Ovary (tissue), 9 donors: ENCODE measurements around the gene TRPC4. TPM values are rescaled to one million over a fixed set of nuclear protein-coding genes. Genes with fewer than 3 reads are reported as not detected.

Experiments used
- DNase-seq, 5 donors: peaks; one replicate each; pipeline ENCODE4 v3.0.0-alpha.2; 2019 to 2020
- H3K27ac ChIP-seq, 2 donors: fragments of 200-600 bp; one replicate each; pipeline versions ENCODE4 v1.5.1 to v1.8.0; 2019 to 2022
- H3K27me3 ChIP-seq: fragments of 200-600 bp; one replicate; pipeline ENCODE4 v1.8.0; 2022
- H3K36me3 ChIP-seq: fragments of 200-600 bp; sonication (generic); one replicate; pipeline ENCODE4 v1.5.1; 2019
- H3K4me1 ChIP-seq: one replicate; pipeline ENCODE4 v1.8.1; 2013; ENCODE audit warnings: mild to moderate bottlenecking, moderate library complexity; ENCODE audit not compliant: insufficient read depth
- H3K4me3 ChIP-seq: fragments of 200-600 bp; sonication (generic); one replicate; pipeline ENCODE4 v1.5.1; 2017
- H3K9me3 ChIP-seq, 2 donors: fragments of 200-600 bp in 1 of 2; sonication (generic) in 1 of 2; one replicate each; pipeline versions ENCODE4 v1.5.1 to v1.8.1; 2013 to 2019; ENCODE audit warnings: mild to moderate bottlenecking in 1 of 2, moderate library complexity in 1 of 2
- CTCF ChIP-seq, 3 donors: fragments of 450-650 bp in 2 of 3; fragments of 200-600 bp in 1 of 3; IDR thresholded peaks; one replicate each; pipeline versions ENCODE4 v1.5.1 to v1.8.0; 2016 to 2022; ENCODE audit warnings: antibody characterized with exemption in 3 of 3, mild to moderate bottlenecking in 1 of 3
- EP300 ChIP-seq: sonication (generic); formaldehyde crosslinking; IDR thresholded peaks from one replicate; pipeline ENCODE4 v1.6.1; 2017; ENCODE audit warnings: antibody characterized with exemption
- POLR2A ChIP-seq: fragments of 450-650 bp; IDR thresholded peaks from one replicate; pipeline ENCODE4 v1.6.1; 2017; ENCODE audit warnings: antibody characterized with exemption, mild to moderate bottlenecking, moderate library complexity
- WGBS, 3 donors: extraction: QIAGEN DNeasy Blood & Tissue Kit in 1 of 3; methylation state at CpG; one replicate each; pipeline versions ENCODE4 v1.1.5 to v1.1.7; 2013 to 2017; 5-methylcytosine and 5-hydroxymethylcytosine counted together
- intact Hi-C, 4 donors: fragments of 100-400 bp; cut with DNase I; formaldehyde crosslinking; loops; one replicate each; pipeline versions ENCODE4 v1.11.0 to v1.15.1; 2022 to 2023
- polyA plus RNA-seq, 2 donors: library from polyadenylated mRNA; stranded (reverse); fragments of 200-250 nt in 1 of 2; fragments of 350-450 nt in 1 of 2; fragmentation: Illumina TruSeq in 1 of 2; extraction: RNeasy Lipid Tissue Mini Kit (QIAGEN cat#74804) in 1 of 2; gene quantifications; one replicate each; pipeline ENCODE4 v1.2.3, GENCODE V29; 2013 to 2014
- total RNA-seq, 7 donors: library from RNA; depleted of rRNA in 2 of 7; stranded (reverse); fragments of >200 nt in 2 of 7; fragmentation: NEBNext Ultra II Directional in 3 of 7; extraction: Animal tissue kit (Norgen Biotek cat#: 25700) in 3 of 7; gene quantifications; one replicate each; pipeline versions ENCODE4 v1.1.0 to v1.2.4, GENCODE V29; 2016 to 2023
- donor health status: DM: no; HTN: no; CAD: no; lungs with moderate emphysema.
- donor health status: DM: no; HTN: no; CAD: no.
- donor health status: Bipolar disorder and iron deficiency.
- donor health status: DM: yes; HTN: yes; CAD: no.
- donor health status: DM: no; HTN: no; CAD: no.
- donor health status: DM: yes; HTN: yes; CAD: no.

Gene TRPC4
- total and polyA plus RNA-seq, 9 donors = 1.4 to 5.5 (median 3.6) TPM

DNA sequence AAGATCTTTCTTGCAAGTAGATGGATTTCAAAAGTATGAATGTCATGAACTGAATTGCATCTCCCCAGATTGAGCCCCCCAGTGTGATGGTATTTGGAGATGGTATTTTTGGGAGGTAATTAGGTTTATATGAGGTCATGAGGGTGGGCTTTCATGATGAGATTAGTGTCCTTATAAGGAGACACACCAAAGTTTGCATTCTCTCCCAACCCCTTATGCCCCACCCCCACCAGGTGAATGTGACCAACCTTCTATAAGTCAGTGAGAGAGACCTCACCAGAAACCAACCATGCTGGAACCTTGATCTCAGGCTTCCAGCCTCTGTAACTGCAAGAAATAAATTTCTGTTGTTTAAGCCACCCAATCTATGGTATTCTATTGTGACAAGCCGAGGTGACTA, 199.7 kb downstream of the TRPC4 start:
- intact Hi-C loops = no loop called here
- WGBS, 3 donors = 92 to 97% (median 93%) methylated on average over 1 of the region's 1 CpG
- TF ChIP-seq CTCF (IDR thresholded peaks at IDR 0.05) = no peak
- no peak for TF ChIP-seq POLR2A
- no peak for TF ChIP-seq EP300
- Histone ChIP-seq H3K4me1 (no peaks in the 10 kb centered on the region), H3K9me3 (no peaks in the 10 kb centered on the region), H3K36me3 (no peaks in the 10 kb centered on the region), H3K27me3 (no peaks in the 10 kb centered on the region), H3K27ac (no peak overlapping the region), H3K4me3 (no peak overlapping the region)
- DNase-seq = no peak

DNA sequence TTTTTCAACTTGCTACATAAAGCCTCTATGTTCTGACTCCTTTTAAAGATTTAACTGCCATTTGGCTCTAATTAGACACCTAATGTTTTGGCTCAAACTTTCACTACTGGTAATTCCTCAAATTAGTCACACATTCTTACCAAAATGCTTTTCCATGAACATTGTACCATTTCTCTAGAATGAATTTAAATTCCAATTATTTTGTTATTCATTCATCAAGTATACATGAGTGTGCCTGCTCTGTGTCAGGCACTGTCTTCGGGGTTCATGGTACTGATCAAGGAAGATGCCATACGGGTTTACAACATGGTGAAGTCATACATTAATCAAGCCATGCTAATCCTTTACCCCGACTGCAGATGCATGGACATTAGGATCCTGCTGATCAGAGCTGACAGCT, 201.9 kb downstream of the TRPC4 start:
- no peak overlapping the region for H3K27ac ChIP-seq
- intact Hi-C loops = no loop called here
- no peaks in the 10 kb centered on the region for H3K36me3 ChIP-seq
- no peak for DNase-seq
- H3K4me1 ChIP-seq = no peaks in the 10 kb centered on the region
- H3K27me3 ChIP-seq = no peaks in the 10 kb centered on the region
- no peaks in the 10 kb centered on the region for H3K9me3 ChIP-seq
- WGBS, 3 donors = 57 to 70% (median 69%) methylated on average over 3 of the region's 3 CpGs
- H3K4me3 ChIP-seq = no peak overlapping the region
- TF ChIP-seq EP300 (no peak), POLR2A (no peak), CTCF (IDR thresholded peaks at IDR 0.05) (no peak)

DNA sequence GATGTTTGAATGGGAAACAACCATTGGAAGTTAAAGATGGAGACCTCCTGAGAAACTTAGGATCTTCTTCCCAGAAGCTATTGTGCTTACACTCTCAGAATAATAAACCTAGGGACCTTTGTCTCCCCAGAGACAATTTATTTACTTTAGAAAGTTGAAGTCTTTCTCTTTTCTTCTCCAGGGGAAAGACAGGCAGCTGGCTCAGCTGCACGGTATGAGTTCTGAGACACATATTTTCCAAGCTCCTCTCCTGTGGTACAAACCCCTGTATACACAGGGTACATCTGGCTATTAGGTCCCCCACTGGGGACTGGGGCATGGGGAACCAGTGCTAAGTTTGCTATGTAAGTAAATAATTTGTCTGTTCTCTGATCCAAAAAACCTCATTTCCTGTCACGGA, 203.5 kb downstream of the TRPC4 start:
- Histone ChIP-seq H3K4me1 (no peaks in the 10 kb centered on the region), H3K27ac (no peak overlapping the region), H3K9me3 (no peaks in the 10 kb centered on the region), H3K4me3 (no peak overlapping the region), H3K36me3 (no peaks in the 10 kb centered on the region), H3K27me3 (no peaks in the 10 kb centered on the region)
- TF ChIP-seq EP300 = no peak
- no peak for TF ChIP-seq POLR2A
- TF ChIP-seq CTCF (IDR thresholded peaks at IDR 0.05) = no peak
- DNase-seq = no peak
- 61 to 67% (median 63%) methylated on average over 2 of the region's 2 CpGs for WGBS, 3 donors
- intact Hi-C loops = no loop called here

DNA sequence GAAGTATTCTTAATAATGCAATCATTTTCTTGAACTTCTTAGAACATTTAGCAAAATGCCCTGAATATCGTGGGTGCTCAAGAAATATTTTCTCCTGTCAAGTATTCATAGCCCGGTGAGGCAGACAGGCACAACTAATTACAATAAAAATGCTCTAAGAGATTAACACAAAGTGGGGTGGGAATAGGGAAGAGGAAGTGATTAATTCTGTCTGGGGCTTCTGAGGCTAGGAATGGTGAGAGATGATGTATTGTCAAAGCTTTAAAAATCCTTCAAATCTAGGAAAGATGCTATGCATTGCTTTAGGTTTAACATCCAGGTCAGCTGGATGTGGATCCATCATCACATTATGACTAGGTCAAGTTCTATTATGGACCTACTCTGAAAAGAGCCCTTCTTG, 204.2 kb downstream of the TRPC4 start:
- no peak for TF ChIP-seq EP300
- TF ChIP-seq POLR2A = no peak
- TF ChIP-seq CTCF (IDR thresholded peaks at IDR 0.05) = no peak
- Histone ChIP-seq H3K27me3 (no peaks in the 10 kb centered on the region), H3K4me3 (no peak overlapping the region), H3K27ac (no peak overlapping the region), H3K4me1 (no peaks in the 10 kb centered on the region), H3K9me3 (no peaks in the 10 kb centered on the region), H3K36me3 (no peaks in the 10 kb centered on the region)
- 72 to 87% (median 83%) methylated on average over 2 of the region's 2 CpGs for WGBS, 3 donors
- DNase-seq = no peak
- intact Hi-C loops = no loop called here

- no peaks in the 10 kb centered on the region for H3K4me1 ChIP-seq
- TF ChIP-seq EP300 (no peak), CTCF (IDR thresholded peaks at IDR 0.05) (no peak), POLR2A (no peak)
- WGBS, 3 donors = 87 to 91% (median 88%) methylated on average over 4 of the region's 4 CpGs
- H3K27ac ChIP-seq = no peak overlapping the region
- no peak for DNase-seq
- no peaks in the 10 kb centered on the region for H3K36me3 ChIP-seq
- intact Hi-C loops = no loop called here
- H3K9me3 ChIP-seq = no peaks in the 10 kb centered on the region
- H3K27me3 ChIP-seq = no peaks in the 10 kb centered on the region
- H3K4me3 ChIP-seq = no peak overlapping the region
Measured at GRCh38 chr13:37663724-37664123, 205.8 kb downstream of the TRPC4 start.
